Measurements from ENCODE around the gene PCDHGA1.
"Not testable (repeated sequence)": the region's sequence is repeated elsewhere in the genome, so short reads cannot be mapped to it uniquely, and the experiment has no call there.

PCDHGA1 gene

DNA sequence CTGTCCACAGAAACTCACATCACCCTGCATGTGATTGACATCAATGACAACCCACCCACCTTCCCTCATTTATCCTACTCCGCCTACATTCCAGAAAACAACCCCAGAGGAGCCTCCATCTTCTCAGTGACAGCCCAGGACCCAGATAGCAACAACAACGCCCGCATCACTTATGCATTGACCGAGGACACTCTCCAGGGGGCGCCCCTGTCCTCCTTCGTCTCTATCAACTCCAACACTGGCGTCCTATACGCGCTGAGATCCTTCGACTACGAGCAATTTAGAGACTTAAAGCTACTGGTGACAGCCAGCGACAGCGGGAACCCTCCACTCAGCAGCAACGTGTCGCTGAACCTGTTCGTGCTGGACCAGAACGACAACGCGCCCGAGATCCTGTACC, 15.0 kb downstream of the PCDHGA1 start:
- in situ Hi-C loops (cut with HindIII; ENCODE audit: low sequenced_read_pairs) = no loop called here

DNA sequence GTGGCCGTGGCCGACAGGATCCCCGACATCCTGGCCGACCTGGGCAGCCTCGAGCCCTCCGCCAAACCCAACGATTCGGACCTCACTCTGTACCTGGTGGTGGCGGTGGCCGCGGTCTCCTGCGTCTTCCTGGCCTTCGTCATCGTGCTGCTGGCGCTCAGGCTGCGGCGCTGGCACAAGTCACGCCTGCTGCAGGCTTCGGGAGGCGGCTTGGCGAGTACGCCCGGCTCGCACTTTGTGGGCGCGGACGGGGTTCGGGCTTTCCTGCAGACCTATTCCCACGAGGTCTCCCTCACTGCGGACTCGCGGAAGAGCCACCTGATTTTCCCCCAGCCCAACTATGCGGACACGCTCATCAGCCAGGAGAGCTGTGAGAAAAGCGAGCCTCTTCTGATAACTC, 15.7 kb downstream of the PCDHGA1 start:
- in situ Hi-C loops (cut with HindIII; ENCODE audit: low sequenced_read_pairs) = not testable (repeated sequence)

DNA sequence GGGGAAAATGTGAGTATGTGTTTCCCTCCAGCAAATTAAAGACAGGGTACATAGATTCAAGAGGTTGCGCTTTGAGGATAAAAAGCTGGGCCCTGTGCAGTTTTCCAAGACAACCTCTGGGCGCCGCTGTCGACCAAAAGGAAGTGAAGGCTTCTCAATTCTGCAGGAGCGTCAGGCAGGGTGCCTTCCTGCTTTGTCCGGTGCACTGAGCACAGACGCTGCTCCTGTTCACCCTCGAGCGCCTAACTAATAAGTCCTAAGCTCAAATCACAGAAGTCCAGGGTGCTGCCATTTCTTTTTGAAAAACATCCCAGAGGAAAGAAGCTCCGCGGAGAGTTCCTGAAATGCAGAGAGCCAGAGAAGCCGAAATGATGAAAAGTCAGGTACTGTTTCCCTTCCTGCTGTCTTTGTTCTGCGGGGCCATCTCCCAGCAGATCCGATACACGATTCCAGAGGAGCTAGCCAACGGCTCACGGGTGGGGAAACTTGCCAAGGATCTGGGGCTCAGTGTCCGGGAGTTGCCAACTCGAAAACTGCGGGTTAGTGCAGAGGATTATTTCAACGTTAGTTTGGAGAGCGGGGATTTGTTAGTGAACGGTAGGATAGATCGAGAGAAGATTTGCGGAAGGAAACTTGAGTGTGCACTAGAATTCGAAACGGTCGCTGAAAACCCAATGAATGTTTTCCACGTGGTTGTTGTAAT, 19.8 kb downstream of the PCDHGA1 start, which contains the start of gene PCDHGB1:
TSS of gene PCDHGB1 (plus strand) at position 183 of the 703 bp plus-strand sequence. CDS start at position 345, 162 bp downstream.
- in situ Hi-C loops (cut with HindIII; ENCODE audit: low sequenced_read_pairs) = no loop called here

DNA sequence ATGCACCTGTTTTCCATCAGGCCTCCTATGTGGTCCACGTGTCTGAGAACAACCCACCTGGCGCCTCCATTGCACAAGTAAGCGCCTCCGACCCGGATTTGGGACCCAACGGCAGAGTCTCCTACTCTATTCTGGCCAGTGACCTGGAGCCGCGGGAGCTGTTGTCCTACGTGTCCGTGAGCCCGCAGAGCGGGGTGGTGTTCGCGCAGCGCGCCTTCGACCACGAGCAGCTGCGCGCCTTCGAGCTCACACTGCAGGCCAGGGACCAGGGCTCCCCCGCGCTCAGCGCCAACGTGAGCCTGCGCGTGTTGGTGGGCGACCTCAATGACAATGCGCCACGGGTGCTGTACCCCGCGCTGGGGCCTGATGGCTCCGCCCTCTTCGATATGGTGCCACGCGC, 21.3 kb downstream of the PCDHGA1 start:
- in situ Hi-C loops (cut with HindIII; ENCODE audit: low sequenced_read_pairs) = no loop called here

DNA sequence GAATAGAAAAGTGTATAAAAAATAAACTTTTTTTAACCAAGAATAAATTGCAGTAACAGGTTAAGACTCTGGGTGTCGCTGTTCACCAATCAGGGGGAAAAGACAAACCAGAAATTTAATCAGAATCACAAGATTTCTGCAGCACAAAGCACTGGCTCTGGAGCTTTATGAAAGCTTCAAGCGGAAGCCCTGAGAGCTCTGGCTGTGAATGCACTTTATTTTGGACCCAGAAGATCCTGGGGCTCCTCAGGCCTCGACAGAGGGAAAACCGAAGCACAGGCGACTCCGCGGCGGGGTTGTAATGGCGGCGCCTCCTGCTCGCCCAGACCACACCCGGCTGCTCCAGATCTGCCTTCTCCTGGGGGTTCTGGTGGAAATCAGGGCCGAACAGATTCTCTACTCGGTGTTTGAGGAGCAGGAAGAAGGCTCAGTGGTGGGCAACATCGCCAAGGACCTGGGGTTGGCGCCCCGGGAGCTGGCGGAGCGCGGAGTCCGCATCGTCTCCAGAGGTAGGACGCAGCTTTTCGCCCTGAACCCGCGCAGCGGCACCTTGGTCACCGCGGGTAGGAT, 24.7 kb downstream of the PCDHGA1 start, which contains the start of gene PCDHGA4:
TSS of gene PCDHGA4 (plus strand) at position 122 of the 570 bp plus-strand sequence. CDS start at position 209, 87 bp downstream.
- in situ Hi-C loops (cut with HindIII; ENCODE audit: low sequenced_read_pairs) = no loop called here

DNA sequence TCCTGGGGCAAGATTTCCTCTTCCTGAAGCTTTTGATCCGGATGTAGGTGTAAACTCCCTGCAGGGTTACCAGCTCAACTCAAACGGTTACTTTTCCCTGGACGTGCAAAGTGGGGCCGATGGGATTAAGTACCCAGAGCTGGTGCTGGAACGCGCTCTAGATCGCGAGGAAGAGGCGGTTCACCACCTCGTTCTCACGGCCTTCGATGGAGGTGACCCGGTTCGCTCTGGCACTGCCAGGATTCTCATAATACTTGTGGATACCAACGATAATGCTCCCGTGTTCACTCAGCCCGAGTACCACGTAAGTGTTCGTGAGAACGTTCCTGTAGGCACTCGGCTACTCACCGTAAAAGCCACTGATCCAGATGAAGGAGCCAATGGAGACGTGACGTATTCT, 25.3 kb downstream of the PCDHGA1 start:
- in situ Hi-C loops (cut with HindIII; ENCODE audit: low sequenced_read_pairs) = no loop called here

DNA sequence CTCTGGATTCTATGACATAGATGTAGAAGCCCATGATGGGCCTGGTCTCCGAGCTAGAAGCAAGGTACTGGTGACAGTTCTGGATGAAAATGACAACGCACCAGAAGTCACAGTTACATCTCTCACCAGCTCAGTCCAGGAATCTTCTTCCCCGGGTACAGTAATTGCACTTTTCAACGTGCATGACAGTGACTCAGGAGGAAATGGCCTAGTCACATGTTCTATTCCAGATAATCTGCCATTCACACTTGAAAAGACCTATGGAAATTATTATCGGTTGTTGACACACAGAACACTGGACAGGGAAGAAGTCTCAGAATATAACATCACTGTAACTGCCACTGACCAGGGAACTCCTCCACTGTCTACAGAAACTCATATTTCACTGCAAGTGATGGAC, 25.8 kb downstream of the PCDHGA1 start:
- in situ Hi-C loops (cut with HindIII; ENCODE audit: low sequenced_read_pairs) = no loop called here

DNA sequence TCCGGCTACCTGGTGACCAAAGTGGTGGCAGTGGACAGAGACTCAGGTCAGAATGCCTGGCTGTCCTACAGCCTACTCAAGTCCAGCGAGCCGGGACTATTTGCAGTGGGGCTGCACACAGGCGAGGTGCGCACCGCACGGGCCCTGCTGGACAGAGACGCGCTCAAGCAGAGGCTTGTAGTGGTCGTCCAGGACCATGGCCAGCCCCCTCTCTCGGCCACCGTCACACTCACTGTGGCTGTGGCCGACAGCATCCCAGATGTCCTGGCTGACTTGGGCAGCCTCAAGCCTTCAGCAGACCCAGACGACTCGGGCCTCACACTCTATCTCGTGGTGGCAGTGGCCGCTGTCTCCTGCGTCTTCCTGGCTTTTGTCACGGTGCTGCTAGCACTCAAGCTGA, 26.6 kb downstream of the PCDHGA1 start:
- in situ Hi-C loops (cut with HindIII; ENCODE audit: low sequenced_read_pairs) = no loop called here

DNA sequence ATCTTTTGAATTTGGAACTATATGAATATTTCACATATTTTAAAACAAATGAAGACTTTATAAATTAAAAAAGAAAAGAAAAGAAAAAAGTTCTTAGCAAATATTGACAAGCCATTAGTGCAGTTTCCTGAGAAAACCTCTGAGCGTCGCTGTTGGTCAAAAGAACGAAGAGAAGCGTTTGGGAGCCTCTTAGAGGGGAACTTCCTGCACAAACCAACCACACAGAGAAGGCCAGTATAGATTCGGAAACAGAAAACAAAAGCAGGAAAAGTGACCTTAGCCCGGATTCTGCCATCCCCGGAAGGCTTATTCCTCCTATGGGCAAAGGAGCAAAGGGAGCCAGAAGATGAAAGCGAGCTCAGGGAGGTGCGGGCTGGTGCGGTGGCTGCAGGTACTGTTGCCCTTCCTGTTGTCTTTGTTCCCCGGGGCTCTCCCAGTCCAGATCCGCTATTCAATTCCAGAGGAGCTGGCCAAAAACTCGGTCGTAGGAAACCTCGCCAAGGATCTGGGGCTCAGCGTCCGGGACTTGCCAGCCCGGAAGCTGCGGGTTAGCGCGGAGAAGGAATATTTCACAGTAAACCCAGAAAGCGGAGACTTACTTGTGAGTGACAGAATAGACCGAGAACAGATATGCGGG, 29.6 kb downstream of the PCDHGA1 start, which contains the start of gene PCDHGB2:
TSS of gene PCDHGB2 (plus strand) at position 205 of the 637 bp plus-strand sequence. CDS start at position 347, 142 bp downstream.
- in situ Hi-C loops (cut with HindIII; ENCODE audit: low sequenced_read_pairs) = no loop called here

DNA sequence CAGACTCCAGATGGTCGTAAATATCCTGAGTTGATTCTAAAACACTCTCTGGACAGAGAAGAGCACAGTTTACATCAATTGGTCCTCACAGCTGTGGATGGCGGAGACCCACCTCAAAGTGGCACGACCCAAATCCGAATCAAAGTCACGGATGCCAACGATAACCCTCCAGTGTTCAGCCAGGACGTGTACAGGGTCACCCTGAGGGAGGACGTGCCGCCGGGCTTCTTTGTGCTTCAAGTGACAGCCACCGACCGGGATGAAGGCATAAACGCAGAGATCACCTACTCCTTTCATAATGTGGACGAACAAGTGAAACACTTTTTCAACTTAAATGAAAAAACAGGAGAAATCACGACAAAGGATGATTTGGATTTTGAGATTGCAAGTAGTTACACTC, 30.4 kb downstream of the PCDHGA1 start:
- in situ Hi-C loops (cut with HindIII; ENCODE audit: low sequenced_read_pairs) = no loop called here

DNA sequence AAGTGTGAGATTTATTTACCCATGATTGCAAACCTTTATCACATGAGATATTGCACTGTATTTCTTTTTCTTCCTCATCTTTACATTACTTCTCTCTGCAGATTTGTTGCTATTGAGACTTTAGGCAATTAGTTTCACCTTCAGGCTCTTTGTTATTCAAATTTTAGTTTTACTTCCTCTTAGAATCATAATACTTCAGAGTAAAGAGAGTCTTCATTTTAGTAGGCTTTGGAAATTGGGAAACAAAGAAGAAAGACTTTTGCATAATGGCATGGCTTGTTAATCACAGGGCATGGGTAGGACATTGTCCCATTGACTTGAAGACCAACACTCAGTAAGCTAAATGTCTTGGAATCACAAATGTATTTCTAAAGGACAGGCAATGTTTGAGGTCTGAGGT, 32.4 kb downstream of the PCDHGA1 start:
- in situ Hi-C loops (cut with HindIII; ENCODE audit: low sequenced_read_pairs) = no loop called here

DNA sequence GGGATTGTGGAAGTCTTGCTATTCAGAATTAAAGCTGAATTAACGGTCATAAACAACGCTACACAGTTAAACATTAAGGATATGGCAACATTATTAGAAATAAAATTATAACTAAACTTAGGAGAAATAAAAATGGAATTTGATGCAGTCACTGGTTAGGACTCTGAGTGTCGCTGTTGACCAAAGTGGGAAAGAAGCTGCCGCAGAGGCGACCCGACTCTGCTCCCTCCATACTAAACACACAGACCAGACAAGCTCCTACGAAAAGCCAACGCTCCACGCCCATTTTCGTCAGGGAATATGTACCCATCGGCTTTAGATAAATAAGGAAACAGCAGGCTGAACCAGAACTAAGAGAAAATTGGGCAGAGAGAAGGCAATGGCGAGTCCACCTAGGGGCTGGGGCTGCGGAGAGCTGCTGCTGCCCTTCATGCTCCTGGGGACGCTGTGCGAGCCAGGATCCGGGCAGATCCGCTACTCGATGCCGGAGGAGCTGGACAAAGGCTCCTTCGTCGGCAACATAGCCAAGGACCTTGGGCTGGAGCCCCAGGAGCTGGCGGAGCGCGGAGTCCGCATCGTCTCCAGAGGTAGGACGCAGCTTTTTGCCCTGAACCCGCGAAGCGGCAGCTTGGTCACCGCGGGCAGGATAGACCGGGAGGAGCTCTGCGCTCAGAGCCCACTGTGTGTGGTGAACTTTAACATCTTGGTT, 33.8 kb downstream of the PCDHGA1 start, which contains the start of gene PCDHGA5:
TSS of gene PCDHGA5 (plus strand) at position 211 of the 709 bp plus-strand sequence. CDS start at position 380, 169 bp downstream.
- in situ Hi-C loops (cut with HindIII; ENCODE audit: low sequenced_read_pairs) = no loop called here

DNA sequence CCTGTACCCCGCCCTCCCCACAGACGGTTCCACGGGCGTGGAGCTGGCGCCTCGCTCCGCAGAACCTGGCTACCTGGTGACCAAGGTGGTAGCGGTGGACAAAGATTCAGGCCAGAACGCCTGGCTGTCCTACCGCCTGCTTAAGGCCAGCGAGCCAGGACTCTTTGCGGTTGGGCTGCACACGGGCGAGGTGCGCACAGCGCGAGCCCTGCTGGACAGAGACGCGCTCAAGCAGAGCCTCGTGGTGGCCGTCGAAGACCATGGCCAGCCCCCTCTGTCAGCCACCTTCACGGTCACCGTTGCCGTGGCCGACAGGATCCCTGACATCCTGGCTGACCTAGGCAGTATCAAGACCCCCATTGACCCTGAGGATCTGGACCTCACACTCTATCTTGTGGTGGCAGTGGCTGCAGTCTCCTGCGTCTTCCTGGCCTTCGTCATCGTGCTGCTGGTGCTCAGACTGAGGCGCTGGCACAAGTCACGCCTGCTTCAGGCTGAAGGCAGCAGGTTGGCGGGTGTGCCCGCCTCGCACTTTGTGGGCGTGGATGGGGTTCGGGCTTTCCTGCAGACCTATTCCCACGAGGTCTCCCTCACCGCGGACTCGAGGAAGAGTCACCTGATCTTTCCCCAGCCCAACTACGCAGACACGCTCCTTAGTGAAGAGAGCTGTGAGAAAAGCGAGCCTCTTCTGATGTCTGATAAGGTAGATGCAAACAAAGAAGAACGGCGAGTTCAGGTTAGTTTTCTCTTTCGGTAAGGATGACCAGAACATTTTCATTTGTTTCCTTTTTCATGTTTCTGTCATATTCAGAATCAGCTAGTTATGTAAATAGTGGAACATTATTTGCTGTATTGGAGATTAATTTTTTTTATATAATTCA, 35.9 kb downstream of the PCDHGA1 start:
- in situ Hi-C loops (cut with HindIII; ENCODE audit: low sequenced_read_pairs) = no loop called here

DNA sequence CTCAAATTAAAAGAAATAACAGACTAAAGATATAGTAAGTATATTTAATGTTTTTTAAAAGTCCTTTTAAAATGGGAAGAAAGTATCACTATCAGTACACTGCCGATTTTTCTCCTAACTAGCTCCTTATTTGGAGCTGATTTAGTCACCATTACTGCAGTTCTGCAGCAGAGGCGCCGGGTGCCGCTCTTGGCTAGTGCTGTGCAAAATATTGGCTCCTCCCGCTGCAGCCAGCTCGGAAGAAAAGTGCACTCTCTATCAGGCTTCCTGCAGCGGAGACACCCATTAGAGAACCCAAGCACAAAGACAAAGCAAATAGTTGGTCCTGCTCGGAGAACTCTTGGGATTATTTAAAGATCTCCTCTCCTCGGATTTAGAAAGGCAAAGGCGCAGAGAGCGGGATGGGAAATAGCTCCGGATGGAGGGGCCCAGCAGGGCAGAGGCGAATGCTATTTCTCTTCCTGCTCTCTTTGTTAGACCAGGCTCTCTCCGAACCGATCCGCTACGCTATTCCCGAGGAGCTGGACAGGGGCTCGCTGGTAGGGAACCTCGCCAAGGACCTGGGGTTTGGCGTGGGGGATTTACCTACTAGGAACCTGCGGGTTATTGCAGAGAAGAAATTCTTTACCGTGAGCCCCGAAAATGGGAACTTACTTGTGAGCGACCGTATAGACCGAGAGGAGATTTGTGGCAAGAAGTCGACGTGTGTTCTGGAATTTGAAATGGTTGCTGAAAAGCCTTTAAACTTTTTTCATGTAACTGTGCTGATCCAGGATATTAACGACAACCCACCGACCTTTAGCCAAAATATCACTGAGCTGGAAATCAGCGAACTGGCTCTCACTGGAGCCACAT, 39.9 kb downstream of the PCDHGA1 start, which contains the start of gene PCDHGB3:
TSS of gene PCDHGB3 (plus strand) at position 249 of the 855 bp plus-strand sequence. CDS start at position 402, 153 bp downstream.
- in situ Hi-C loops (cut with HindIII; ENCODE audit: low sequenced_read_pairs) = no loop called here

DNA sequence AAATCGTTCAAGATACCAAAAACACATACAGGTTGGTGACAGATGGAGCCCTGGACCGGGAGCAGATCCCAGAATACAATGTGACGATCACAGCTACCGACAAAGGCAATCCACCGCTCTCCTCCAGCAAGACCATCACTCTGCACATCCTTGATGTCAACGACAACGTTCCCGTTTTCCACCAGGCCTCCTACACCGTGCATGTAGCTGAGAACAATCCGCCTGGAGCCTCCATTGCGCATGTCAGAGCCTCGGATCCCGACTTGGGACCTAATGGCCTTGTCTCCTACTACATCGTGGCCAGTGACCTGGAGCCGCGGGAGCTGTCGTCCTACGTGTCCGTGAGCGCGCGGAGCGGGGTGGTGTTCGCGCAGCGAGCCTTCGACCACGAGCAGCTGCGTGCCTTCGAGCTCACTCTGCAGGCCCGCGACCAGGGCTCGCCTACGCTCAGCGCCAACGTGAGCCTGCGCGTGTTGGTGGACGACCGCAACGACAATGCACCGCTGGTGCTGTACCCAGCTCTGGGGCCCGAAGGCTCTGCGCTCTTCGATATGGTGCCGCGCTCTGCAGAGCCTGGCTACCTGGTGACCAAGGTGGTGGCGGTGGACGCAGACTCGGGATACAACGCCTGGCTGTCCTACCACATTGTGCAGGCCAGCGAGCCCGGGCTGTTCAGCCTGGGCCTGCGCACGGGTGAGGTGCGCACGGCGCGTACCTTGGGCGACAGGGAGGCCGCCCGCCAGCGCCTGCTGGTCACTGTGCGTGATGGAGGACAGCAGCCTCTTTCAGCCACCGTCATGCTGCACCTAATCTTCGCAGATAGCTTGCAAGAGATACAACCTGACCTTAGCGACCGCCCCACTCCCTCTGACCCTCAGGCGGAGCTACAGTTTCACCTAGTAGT, 41.5 kb downstream of the PCDHGA1 start:
- in situ Hi-C loops (cut with HindIII; ENCODE audit: low sequenced_read_pairs) = no loop called here

DNA sequence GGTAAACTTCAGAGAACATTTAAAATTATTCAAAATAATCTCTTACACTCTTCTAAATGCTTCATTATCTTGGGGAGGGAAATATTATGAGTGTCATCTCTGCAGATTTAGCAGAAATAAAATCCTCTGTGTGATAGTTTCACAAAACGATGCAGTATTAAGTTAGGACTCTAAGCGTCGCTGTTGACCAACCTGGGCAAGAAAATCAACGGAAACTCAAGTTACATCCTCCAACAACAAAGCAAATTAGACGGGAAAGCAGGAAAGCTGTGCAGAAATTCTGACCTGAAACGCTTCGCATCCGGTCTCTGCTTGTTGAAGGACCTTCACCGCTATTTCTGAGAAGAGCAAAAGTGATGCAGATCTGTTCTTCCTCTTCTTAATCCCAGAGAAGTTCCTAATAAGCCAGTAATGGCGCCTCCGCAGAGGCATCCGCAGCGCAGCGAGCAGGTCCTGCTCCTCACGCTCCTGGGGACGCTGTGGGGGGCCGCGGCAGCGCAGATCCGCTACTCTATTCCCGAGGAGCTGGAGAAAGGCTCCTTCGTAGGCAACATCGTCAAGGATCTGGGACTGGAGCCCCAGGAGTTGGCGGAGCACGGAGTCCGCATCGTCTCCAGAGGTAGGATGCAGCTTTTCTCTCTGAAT, 43.5 kb downstream of the PCDHGA1 start, which contains the start of gene PCDHGA6:
TSS of gene PCDHGA6 (plus strand) at position 219 of the 645 bp plus-strand sequence. CDS start at position 412, 193 bp downstream.
- in situ Hi-C loops (cut with HindIII; ENCODE audit: low sequenced_read_pairs) = no loop called here

DNA sequence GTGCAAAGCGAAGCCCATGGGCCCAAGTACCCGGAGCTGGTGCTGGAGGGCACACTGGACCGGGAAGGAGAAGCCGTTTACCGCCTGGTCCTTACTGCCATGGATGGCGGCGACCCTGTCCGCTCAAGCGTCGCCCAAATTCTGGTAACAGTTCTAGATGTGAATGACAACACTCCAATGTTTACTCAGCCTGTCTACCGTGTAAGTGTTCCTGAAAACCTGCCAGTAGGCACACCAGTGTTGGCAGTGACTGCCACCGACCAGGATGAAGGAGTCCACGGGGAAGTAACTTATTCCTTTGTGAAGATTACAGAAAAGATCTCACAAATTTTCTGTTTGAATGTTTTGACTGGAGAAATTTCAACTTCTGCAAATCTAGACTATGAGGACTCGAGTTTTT, 44.3 kb downstream of the PCDHGA1 start:
- in situ Hi-C loops (cut with HindIII; ENCODE audit: low sequenced_read_pairs) = no loop called here

All from endothelial cell of hepatic sinusoid (primary cell).